HG03378 (cell line): Measurements from ENCODE around the gene TIFAB.
"Not testable (repeated sequence)": the region's sequence is repeated elsewhere in the genome, so short reads cannot be mapped to it uniquely, and the experiment has no call there.

Experiments used
- ATAC-seq: cut with Tn5 transposase; IDR thresholded peaks from one replicate; pipeline ENCODE4 v1.9.1; 2021; ENCODE audit warnings: mild to moderate bottlenecking, moderate library complexity; ENCODE audit not compliant: unreplicated experiment

Gene TIFAB, protein sequence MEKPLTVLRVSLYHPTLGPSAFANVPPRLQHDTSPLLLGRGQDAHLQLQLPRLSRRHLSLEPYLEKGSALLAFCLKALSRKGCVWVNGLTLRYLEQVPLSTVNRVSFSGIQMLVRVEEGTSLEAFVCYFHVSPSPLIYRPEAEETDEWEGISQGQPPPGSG

DNA sequence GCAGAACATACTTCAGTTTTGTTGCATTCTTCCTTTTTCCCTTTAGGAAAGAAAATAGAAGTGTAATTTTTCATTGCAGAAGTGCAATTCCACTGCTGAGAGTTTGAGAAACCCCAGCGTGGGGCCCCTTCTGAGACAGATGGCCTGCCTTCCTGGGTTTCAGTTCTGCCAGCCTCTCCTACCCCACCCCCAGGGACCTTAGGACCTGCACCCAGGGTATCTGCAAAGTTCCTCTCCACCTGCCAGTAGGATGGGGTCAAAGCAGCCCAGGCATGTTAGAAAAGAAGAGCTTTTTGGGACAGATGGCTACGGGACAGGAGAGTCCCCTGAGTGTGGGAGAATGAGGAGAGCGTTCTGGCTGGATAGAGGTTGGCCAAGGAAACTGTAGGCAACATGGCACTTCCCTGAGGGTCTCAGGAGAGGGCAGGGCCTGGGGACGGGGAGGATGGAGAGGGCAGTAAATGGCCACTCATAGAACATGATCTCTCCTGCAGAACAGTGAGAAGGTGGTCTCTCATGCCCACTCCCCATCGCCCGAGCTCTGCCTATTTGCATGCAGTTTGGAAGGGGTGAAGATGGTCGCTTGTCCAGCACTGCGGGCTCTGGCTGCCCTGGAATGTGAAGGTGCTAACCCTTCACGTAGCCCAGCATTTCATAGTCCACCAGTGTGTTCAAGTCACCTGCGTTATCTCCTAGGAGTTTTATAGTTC is at the start of gene TIFAB:
Gene TIFAB, minus strand, starts transcription at position 31 of the 710 bp plus-strand sequence. CDS start 2,412 bp downstream, outside the sequence.
- ATAC-seq = no peak

DNA sequence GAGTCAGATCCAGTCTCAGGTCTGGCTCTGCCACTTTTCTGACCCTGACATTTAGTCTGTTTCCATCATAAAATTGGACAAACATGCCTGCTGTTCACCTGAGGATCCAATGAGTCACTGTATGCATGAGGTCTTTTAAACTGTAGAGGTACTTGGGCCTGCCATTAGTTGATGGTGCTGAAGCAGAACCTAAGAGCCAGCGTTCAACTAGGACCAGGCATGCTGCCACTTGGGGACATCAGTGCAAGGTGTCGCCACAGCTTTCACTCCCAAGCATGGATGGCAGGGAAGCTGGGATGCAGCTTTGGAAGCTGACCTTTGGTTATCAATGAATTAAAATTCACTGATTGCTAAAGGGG is 46.5 kb upstream of the TIFAB start:
- no peak for ATAC-seq

- no peak for ATAC-seq
These were observed 46.0 kb upstream of the TIFAB start for GRCh38 chr5:135497971-135498636.

DNA sequence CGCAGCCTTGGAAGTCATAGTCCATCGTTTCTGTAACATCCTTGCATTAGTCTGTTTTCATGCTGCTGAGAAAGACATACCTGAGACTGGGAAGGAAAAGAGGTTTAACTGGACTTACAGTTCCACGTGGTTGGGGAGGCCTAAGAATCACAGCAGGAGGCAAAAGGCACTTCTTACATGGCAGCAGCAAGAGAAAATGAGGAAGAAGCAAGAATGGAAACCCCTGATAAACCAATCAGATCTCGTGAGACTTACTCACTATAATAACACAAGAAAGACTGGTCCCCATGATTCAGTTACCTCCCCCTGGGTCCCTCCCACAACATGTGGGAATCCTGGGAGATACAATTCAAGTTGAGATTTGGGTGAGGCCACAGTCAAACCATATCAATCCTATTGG is 43.4 kb upstream of the TIFAB start:
- ATAC-seq = not testable (repeated sequence)

- ATAC-seq = no peak
These were observed 42.0 kb upstream of the TIFAB start for GRCh38 chr5:135494196-135494595.

DNA sequence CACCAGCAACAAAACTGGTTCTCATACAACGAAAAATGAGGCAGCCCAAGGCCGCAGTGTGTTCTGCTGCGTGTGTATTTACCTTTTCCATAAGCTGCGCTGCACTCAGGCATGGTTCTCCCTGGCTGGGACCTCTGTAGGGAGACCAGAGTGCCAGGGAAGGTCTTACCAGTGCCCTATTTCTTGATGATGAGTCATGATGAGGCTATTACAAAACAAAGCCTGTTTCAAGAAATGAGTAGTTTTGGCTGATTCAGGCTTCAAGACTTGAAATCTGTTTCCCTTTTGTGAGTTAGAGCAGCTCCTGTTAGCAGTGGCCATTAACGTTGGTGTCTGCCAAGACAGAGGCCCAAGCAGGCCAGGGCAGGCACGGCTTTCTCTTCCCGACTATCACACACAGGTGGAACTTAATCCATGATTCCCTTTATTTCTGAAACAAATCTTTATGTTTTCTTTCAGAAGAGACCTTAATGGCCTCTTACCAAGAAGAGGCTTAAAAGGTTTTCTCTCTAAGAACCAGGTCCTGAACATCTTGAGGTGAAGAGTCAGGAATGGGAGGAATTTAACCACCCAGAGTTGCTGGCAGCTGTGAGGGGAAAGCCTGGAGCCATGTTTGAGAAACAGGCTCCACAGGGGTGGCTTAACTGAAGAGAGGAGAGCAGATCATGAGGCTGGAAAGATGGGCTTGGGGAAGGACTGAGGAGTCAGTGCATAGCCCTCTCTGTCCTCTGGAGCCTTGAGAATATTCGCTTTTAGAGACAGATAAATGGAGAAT is 41.4 kb upstream of the TIFAB start:
- no peak for ATAC-seq

GRCh38 chr5:135492319-135492626 is 40.1 kb upstream of the TIFAB start:
- no peak for ATAC-seq

GRCh38 chr5:135491552-135492318 is 39.6 kb upstream of the TIFAB start:
- ATAC-seq = no peak

GRCh38 chr5:135491038-135491551 is 38.9 kb upstream of the TIFAB start:
- no peak for ATAC-seq

- no peak for ATAC-seq
These were observed 38.3 kb upstream of the TIFAB start for GRCh38 chr5:135490245-135491037.

GRCh38 chr5:135489466-135490244 is 37.5 kb upstream of the TIFAB start:
- no peak for ATAC-seq

DNA sequence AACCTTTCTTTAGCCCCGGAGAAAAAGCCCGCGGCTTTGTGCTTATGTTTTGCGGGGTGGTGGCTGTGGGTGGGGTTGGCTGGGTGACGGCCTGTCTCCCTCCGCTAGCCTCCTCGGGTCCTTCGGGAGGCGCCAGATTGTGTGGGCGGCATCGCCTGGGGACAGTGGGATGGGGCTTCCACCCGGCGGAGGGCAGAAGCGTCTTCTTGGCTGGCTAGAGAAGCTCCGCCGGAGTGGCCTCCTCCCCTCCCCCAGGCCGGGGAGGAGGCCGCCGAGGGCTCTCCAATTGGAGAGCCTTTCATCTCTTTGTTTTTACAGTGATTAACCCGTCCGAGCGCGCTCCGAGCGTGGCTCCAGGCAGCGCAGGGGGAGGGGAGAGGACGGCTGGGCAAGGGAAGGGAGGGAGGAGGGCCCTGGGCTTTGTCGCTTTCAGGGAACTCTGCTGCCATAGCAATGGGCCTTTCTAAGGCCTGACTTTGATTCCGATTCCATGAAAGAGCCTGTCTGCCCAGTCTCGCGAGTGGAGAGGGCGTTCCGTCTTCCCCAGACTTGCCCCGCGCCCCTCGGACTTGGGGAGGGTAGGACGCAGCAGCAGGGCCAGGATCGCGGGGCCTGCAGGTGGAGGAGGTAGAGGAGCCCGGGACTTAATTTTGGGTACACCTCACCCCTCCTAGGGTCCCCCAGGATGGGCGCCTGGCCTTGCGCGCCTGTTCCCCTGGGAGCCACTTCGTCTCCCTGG is 36.7 kb upstream of the TIFAB start:
- ATAC-seq = no peak

- ATAC-seq = no peak
These were observed 35.8 kb upstream of the TIFAB start for GRCh38 chr5:135487839-135488514.

GRCh38 chr5:135487037-135487395 is 34.9 kb upstream of the TIFAB start:
- ATAC-seq = no peak

- ATAC-seq = no peak
These were observed 34.2 kb upstream of the TIFAB start for GRCh38 chr5:135486131-135487036.

- no peak for ATAC-seq
These were observed 32.5 kb upstream of the TIFAB start for GRCh38 chr5:135484674-135485086.

DNA sequence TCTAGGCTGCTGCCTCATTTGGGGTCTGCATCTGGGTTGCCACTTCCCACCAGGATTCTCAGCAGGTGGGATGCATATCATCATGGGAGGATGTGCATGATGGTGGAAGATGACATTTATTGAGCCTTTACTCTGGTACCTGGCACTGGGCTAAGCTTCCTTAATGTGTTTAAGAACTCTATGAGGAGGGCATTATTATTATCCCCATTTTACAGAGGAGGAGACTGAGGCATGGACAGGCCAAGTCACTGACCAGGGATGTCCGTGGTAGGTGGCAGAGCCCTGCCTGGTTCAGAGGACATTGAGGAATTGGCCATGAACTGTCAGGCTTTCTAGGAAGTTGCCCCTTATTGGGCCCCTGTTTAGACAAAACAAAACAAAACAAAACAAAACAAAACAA is 31.1 kb upstream of the TIFAB start:
- no peak for ATAC-seq
